Neural cell (in vitro differentiated cells): ENCODE measurements around the gene CCNY. TPM values are rescaled to one million over a fixed set of nuclear protein-coding genes. Genes with fewer than 3 reads are reported as not detected.

Experiments
- H2AFZ ChIP-seq: fragments of 200-600, 300-800 bp; sonication (generic), shearing (Covaris generic); 2 replicates; pipeline ENCODE4 v1.6.0; 2014; ENCODE audit warnings: low read depth, mild to moderate bottlenecking, antibody characterized with exemption, low read length, moderate library complexity
- H3F3A ChIP-seq: fragments of 200-600 bp; shearing (Covaris generic); 2 replicates; pipeline ENCODE4 v1.6.1; 2016; ENCODE audit warnings: mild to moderate bottlenecking, moderate library complexity, mixed read lengths, antibody characterized with exemption, low read length; ENCODE audit not compliant: insufficient read depth, poor library complexity, severe bottlenecking
- H3K27ac ChIP-seq: fragments of 200-600, 300-800 bp; sonication (generic), shearing (Covaris generic); 2 replicates; pipeline ENCODE4 v1.5.1; 2014; ENCODE audit warnings: mild to moderate bottlenecking, low read length, moderate library complexity
- H3K27me3 ChIP-seq: fragments of 300-800, 200-600 bp; sonication (generic), shearing (Covaris generic); 2 replicates; pipeline ENCODE4 v1.6.0; 2014; ENCODE audit warnings: mild to moderate bottlenecking, low read depth, low read length, moderate library complexity; ENCODE audit not compliant: insufficient read depth
- H3K36me3 ChIP-seq: fragments of 300-800, 200-600 bp; sonication (generic), shearing (Covaris generic); 2 replicates; pipeline ENCODE4 v1.5.1; 2014; ENCODE audit warnings: mild to moderate bottlenecking, antibody characterized with exemption, low read length, moderate library complexity; ENCODE audit not compliant: insufficient read depth
- H3K4me2 ChIP-seq: fragments of 300-800, 200-600 bp; sonication (generic), shearing (Covaris generic); 2 replicates; pipeline ENCODE4 v1.6.0; 2014; ENCODE audit warnings: mild to moderate bottlenecking, low read length
- H3K4me3 ChIP-seq: fragments of 300-800, 200-600 bp; sonication (generic), shearing (Covaris generic); 2 replicates; pipeline ENCODE4 v1.5.1; 2014; ENCODE audit warnings: mild to moderate bottlenecking, low read length, moderate library complexity
- H3K79me2 ChIP-seq: fragments of 200-600 bp; shearing (Covaris generic); replicated peaks from 2 replicates; pipeline ENCODE4 v1.6.0; 2014; ENCODE audit warnings: mild to moderate bottlenecking, low read length, moderate library complexity; ENCODE audit not compliant: insufficient read depth
- H3K9ac ChIP-seq: fragments of 300-800, 200-600 bp; sonication (generic), shearing (Covaris generic); 2 replicates; pipeline ENCODE4 v1.6.1; 2016; ENCODE audit warnings: mild to moderate bottlenecking, low read length, mixed read lengths
- H3K9me2 ChIP-seq: fragments of 200-600 bp; shearing (Covaris generic); 2 replicates; pipeline ENCODE4 v1.6.1; 2016; ENCODE audit warnings: mild to moderate bottlenecking, low read length, mixed read lengths; ENCODE audit not compliant: insufficient read depth
- H3K9me3 ChIP-seq: fragments of 200-600, 300-800 bp; sonication (generic), shearing (Covaris generic); 2 replicates; pipeline ENCODE4 v1.6.1; 2016; ENCODE audit warnings: mild to moderate bottlenecking, mixed run types, low read length, moderate library complexity, mixed read lengths
- H4K20me1 ChIP-seq: fragments of 200-600 bp; shearing (Covaris generic); 2 replicates; pipeline ENCODE4 v1.6.1; 2016; ENCODE audit warnings: mild to moderate bottlenecking, mixed run types; ENCODE audit not compliant: insufficient read depth
- CTCF ChIP-seq: fragments of 450-650 bp; IDR thresholded peaks from 2 replicates; pipeline ENCODE4 v1.5.1; 2014; ENCODE audit warnings: antibody characterized with exemption, mild to moderate bottlenecking, moderate library complexity; ENCODE audit not compliant: poor library complexity, severe bottlenecking
- EP300 ChIP-seq: fragments of 450-650 bp; conservative IDR thresholded peaks from 2 replicates; pipeline ENCODE4 v1.6.1; 2014; ENCODE audit warnings: antibody characterized with exemption, mild to moderate bottlenecking, moderate library complexity; ENCODE audit not compliant: poor library complexity, severe bottlenecking
- EZH2 ChIP-seq: fragments of 200-600, 300-800 bp; shearing (Covaris generic), sonication (generic); IDR thresholded peaks from 2 replicates; pipeline ENCODE4 v1.6.1; 2014; ENCODE audit warnings: antibody characterized with exemption, low read length, borderline replicate concordance, mild to moderate bottlenecking; ENCODE audit not compliant: insufficient read depth, poor library complexity, severe bottlenecking
- MXI1 ChIP-seq: fragments of 450-650 bp; conservative IDR thresholded peaks from 2 replicates; pipeline ENCODE4 v1.6.1; 2014; ENCODE audit warnings: antibody characterized with exemption, mild to moderate bottlenecking; ENCODE audit not compliant: poor library complexity, severe bottlenecking
- POLR2AphosphoS5 ChIP-seq: IDR thresholded peaks from 2 replicates; pipeline ENCODE4 v1.6.1; 2012
- RAD21 ChIP-seq: fragments of 450-650 bp; conservative IDR thresholded peaks from 2 replicates; pipeline ENCODE4 v1.6.1; 2014; ENCODE audit warnings: antibody characterized with exemption, mild to moderate bottlenecking, moderate library complexity
- SMC3 ChIP-seq: fragments of 450-650 bp; conservative IDR thresholded peaks from 2 replicates; pipeline ENCODE4 v1.6.1; 2014; ENCODE audit warnings: antibody characterized with exemption, mild to moderate bottlenecking, moderate library complexity; ENCODE audit not compliant: poor library complexity
- TAF1 ChIP-seq: IDR thresholded peaks from 2 replicates; pipeline ENCODE4 v1.6.1; 2012; ENCODE audit warnings: low read depth
- polyA plus RNA-seq: library from polyadenylated mRNA; depleted of rRNA; stranded (reverse); fragments of >200 nt; gene quantifications from 2 replicates; pipeline ENCODE4 v1.2.3, GENCODE V29; 2014
- TF ChIP-seq, protein P1 (sequence below): IDR thresholded peaks from 2 replicates; pipeline ENCODE4 v1.6.1; 2012; ENCODE audit warnings: borderline replicate concordance

The CCNY gene
- polyA plus RNA-seq, 1 donor from 2014 or later = 36.4 TPM

DNA sequence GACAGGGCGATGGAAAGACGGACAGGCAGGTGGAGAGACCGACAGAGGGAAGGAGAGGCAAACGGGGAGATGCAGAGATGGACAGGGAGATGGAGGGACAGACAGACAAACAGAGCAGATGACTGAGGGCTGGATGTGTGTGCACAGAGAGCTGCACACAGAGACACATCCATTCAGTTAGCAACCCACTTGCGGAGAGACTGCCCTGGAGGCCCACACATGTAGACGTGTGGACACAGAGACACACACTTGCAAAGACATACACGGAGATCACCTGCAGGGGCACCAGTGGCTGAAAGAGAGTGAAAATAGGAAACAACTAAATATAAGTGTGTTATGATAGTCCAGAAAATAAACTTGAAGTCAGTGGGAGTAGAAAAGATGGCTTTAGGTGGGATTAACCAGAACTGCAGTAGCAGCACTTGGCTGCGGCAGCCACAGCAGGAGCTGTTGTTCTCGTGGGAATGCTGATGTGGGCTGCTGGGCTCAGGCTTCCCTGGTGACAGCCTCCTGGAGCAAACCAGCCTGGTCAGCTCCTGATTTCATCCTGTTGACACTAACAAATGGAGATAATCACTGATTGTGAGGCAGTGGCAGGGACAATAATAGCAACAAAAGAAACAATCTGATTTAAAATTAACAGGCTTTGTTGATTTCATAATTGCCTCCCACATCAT is 134.1 kb downstream of the CCNY start:
- Histone ChIP-seq H3K9me3 (no peaks in the 10 kb centered on the region), H3K36me3 (no peaks in the 10 kb centered on the region), H3K27ac (no peak overlapping the region), H2AFZ (no peak overlapping the region), H3K4me3 (no peak overlapping the region), H3K4me2 (no peak overlapping the region), H3K9me2 (no peaks in the 10 kb centered on the region), H3K9ac (no peak overlapping the region), H3K27me3 (no peaks in the 10 kb centered on the region), H3F3A (peaks cover 6% of the 10 kb centered on the region), H3K79me2 (peaks cover 35% of the 10 kb centered on the region), H4K20me1 (no peaks in the 10 kb centered on the region)
- TF ChIP-seq TAF1 (no peak), RAD21 (no peak), CTCF (no peak), EZH2 (no peak), POLR2AphosphoS5 (no peak), EP300 (no peak), SMC3 (no peak), MXI1 (no peak)
- TF ChIP-seq, protein P1, sequence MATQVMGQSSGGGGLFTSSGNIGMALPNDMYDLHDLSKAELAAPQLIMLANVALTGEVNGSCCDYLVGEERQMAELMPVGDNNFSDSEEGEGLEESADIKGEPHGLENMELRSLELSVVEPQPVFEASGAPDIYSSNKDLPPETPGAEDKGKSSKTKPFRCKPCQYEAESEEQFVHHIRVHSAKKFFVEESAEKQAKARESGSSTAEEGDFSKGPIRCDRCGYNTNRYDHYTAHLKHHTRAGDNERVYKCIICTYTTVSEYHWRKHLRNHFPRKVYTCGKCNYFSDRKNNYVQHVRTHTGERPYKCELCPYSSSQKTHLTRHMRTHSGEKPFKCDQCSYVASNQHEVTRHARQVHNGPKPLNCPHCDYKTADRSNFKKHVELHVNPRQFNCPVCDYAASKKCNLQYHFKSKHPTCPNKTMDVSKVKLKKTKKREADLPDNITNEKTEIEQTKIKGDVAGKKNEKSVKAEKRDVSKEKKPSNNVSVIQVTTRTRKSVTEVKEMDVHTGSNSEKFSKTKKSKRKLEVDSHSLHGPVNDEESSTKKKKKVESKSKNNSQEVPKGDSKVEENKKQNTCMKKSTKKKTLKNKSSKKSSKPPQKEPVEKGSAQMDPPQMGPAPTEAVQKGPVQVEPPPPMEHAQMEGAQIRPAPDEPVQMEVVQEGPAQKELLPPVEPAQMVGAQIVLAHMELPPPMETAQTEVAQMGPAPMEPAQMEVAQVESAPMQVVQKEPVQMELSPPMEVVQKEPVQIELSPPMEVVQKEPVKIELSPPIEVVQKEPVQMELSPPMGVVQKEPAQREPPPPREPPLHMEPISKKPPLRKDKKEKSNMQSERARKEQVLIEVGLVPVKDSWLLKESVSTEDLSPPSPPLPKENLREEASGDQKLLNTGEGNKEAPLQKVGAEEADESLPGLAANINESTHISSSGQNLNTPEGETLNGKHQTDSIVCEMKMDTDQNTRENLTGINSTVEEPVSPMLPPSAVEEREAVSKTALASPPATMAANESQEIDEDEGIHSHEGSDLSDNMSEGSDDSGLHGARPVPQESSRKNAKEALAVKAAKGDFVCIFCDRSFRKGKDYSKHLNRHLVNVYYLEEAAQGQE = no peak

- H2AFZ ChIP-seq = no peak overlapping the region
- peaks cover 35% of the 10 kb centered on the region for H3K79me2 ChIP-seq
- H3K27me3 ChIP-seq = no peaks in the 10 kb centered on the region
- H3K9ac ChIP-seq = no peak overlapping the region
- H3K36me3 ChIP-seq = no peaks in the 10 kb centered on the region
- H4K20me1 ChIP-seq = no peaks in the 10 kb centered on the region
- H3K4me3 ChIP-seq = no peak overlapping the region
- H3F3A ChIP-seq = peaks cover 6% of the 10 kb centered on the region
- no peak overlapping the region for H3K27ac ChIP-seq
- no peaks in the 10 kb centered on the region for H3K9me2 ChIP-seq
- H3K4me2 ChIP-seq = no peak overlapping the region
- H3K9me3 ChIP-seq = no peaks in the 10 kb centered on the region
- TF ChIP-seq TAF1 (no peak), MXI1 (no peak), POLR2AphosphoS5 (no peak), EP300 (no peak), SMC3 (no peak), RAD21 (no peak), CTCF (no peak), EZH2 (no peak)
- TF ChIP-seq, protein P1 = no peak
Observed at GRCh38 chr10:35470925-35471315, 134.6 kb downstream of the CCNY start.
